ENCODE data around the gene TMEM14B.
"Not testable (repeated sequence)": the region's sequence is repeated elsewhere in the genome, so short reads cannot be mapped to it uniquely, and the experiment has no call there.

TMEM14B gene

DNA sequence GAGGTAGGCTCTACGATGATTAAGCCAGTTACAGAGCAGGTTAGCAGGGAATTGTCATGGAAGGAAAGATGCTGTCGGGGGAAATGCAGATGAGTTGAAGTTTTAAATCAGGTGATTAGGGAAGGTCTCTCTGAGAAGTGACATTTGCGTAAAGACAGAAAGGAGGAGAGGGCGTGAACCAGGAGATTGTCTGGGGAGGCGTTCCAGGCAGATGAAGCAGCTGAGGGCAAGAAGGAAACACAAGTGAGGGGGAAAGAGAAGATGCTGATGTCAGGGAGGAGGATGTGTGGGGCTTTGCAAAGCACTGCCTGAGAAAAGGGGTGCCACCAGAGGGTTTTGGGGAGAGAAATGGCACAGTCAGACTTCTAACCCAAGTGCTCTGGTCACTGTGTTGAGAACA, 2.5 kb upstream of the TMEM14B start:
- DNase-seq (ENCODE audit: low read depth in 1 of 2, low spot score in 1 of 2), result no peak
- H3K27ac ChIP-seq (replicated peaks), result no peak overlapping the region

GRCh38 chr6:10746915-10747250, 722 bp upstream of the TMEM14B start:
- no peak for TF ChIP-seq REST (IDR thresholded peaks at IDR 0.05; ENCODE audit: insufficient replicate concordance, low read depth)
- no peak for TF ChIP-seq GABPA (IDR thresholded peaks at IDR 0.05; ENCODE audit: low read depth)
- no peak for TF ChIP-seq POLR2AphosphoS5 (IDR thresholded peaks at IDR 0.05; ENCODE audit: low read depth)
- TF ChIP-seq SPI1 (IDR thresholded peaks at IDR 0.05; ENCODE audit: borderline replicate concordance, low read depth), result no peak
- TF ChIP-seq, protein P1, sequence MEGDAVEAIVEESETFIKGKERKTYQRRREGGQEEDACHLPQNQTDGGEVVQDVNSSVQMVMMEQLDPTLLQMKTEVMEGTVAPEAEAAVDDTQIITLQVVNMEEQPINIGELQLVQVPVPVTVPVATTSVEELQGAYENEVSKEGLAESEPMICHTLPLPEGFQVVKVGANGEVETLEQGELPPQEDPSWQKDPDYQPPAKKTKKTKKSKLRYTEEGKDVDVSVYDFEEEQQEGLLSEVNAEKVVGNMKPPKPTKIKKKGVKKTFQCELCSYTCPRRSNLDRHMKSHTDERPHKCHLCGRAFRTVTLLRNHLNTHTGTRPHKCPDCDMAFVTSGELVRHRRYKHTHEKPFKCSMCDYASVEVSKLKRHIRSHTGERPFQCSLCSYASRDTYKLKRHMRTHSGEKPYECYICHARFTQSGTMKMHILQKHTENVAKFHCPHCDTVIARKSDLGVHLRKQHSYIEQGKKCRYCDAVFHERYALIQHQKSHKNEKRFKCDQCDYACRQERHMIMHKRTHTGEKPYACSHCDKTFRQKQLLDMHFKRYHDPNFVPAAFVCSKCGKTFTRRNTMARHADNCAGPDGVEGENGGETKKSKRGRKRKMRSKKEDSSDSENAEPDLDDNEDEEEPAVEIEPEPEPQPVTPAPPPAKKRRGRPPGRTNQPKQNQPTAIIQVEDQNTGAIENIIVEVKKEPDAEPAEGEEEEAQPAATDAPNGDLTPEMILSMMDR (IDR thresholded peaks at IDR 0.05; ENCODE audit: insufficient read depth, low read length), result no peak
- no peak for DNase-seq (ENCODE audit: low read depth in 1 of 2, low spot score in 1 of 2)
- Histone ChIP-seq H3K27me3 (ENCODE audit: insufficient read depth, poor library complexity, severe bottlenecking) (no peaks in the 10 kb centered on the region), H3K27ac (replicated peaks) (peak overlapping the region; percentile 90), H3K4me3 (replicated peaks; ENCODE audit: insufficient read depth, low read length) (peak overlapping the region; percentile 70)

More for the DNA sequence above, 2.5 kb upstream of the TMEM14B start:
- TF ChIP-seq SPI1 (IDR thresholded peaks at IDR 0.05; ENCODE audit: borderline replicate concordance, low read depth), result no peak
- TF ChIP-seq, protein P1 (IDR thresholded peaks at IDR 0.05; ENCODE audit: insufficient read depth, low read length), result no peak
- TF ChIP-seq REST (IDR thresholded peaks at IDR 0.05; ENCODE audit: insufficient replicate concordance, low read depth), result no peak
- TF ChIP-seq GABPA (IDR thresholded peaks at IDR 0.05; ENCODE audit: low read depth), result no peak
- TF ChIP-seq POLR2AphosphoS5 (IDR thresholded peaks at IDR 0.05; ENCODE audit: low read depth), result no peak
- Histone ChIP-seq H3K4me3 (replicated peaks; ENCODE audit: insufficient read depth, low read length) (no peak overlapping the region), H3K27me3 (ENCODE audit: insufficient read depth, poor library complexity, severe bottlenecking) (no peaks in the 10 kb centered on the region)

- DNase-seq (ENCODE audit: low read depth in 1 of 2, low spot score in 1 of 2), result no peak
- no peaks in the 10 kb centered on the region for H3K27me3 ChIP-seq (ENCODE audit: insufficient read depth, poor library complexity, severe bottlenecking)
- no peak overlapping the region for H3K4me3 ChIP-seq (replicated peaks; ENCODE audit: insufficient read depth, low read length)
- no peak overlapping the region for H3K27ac ChIP-seq (replicated peaks)
- TF ChIP-seq SPI1 (IDR thresholded peaks at IDR 0.05; ENCODE audit: borderline replicate concordance, low read depth) (no peak), REST (IDR thresholded peaks at IDR 0.05; ENCODE audit: insufficient replicate concordance, low read depth) (no peak), POLR2AphosphoS5 (IDR thresholded peaks at IDR 0.05; ENCODE audit: low read depth) (no peak)
These were observed 2.1 kb downstream of the TMEM14B start for GRCh38 chr6:10749734-10750133.

- not testable (repeated sequence) for H3K27ac ChIP-seq (replicated peaks); DNase-seq (ENCODE audit: low read depth in 1 of 2, low spot score in 1 of 2); H3K27me3 ChIP-seq (ENCODE audit: insufficient read depth, poor library complexity, severe bottlenecking); H3K4me3 ChIP-seq (replicated peaks; ENCODE audit: insufficient read depth, low read length)
These were observed 3.0 kb downstream of the TMEM14B start for GRCh38 chr6:10750568-10750967.

GRCh38 chr6:10751757-10752156, 4.2 kb downstream of the TMEM14B start:
- not testable (repeated sequence) for H3K4me3 ChIP-seq (replicated peaks; ENCODE audit: insufficient read depth, low read length); H3K27ac ChIP-seq (replicated peaks); DNase-seq (ENCODE audit: low read depth in 1 of 2, low spot score in 1 of 2); H3K27me3 ChIP-seq (ENCODE audit: insufficient read depth, poor library complexity, severe bottlenecking)

All from HL-60 (cell line).